Erythroblast (primary cell): ENCODE measurements around the gene SAFB.

Experiments used
- GATA1 ChIP-seq: IDR thresholded peaks from 2 replicates; pipeline ENCODE4 v1.6.1; 2011; ENCODE audit warnings: low read depth, mild to moderate bottlenecking, control low read depth, low read length, moderate library complexity
- POLR2A ChIP-seq: IDR thresholded peaks from 2 replicates; pipeline ENCODE4 v1.6.1; 2011; ENCODE audit warnings: mild to moderate bottlenecking, low read length

DNA sequence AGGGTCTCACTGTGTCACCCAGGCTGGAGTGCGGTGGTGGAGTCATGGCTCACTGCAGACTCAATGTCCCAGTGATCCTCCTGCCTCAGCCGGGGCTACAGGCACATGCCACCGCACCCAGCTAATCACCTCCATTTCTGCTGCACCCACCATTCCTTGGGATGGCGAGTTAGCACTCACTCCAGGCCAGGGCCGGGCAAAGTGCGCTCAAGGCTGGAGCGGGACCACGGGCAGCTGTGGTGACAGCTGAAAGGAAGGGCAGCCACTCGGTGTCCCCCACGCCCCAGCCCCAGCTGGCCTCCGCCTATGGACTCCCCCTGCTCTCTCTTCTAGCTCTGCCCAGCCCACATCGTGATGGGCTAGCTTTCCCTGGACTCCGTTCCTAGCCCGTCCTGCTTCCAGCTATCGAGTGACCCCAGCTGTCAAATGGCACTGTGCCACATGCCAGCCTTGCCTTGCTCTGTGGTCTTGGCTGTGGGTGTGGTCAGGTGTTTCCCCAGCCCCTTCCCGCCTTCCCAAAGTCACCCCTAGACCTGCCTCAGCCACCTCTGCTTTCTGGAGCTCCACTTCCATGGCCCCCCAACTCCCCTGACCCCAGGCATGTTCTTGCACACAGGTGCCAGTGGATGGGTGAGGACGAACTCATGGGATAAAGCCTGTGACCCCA lies 53.4 kb downstream of the SAFB start:
- TF ChIP-seq POLR2A = no peak
- no peak for TF ChIP-seq GATA1
